Activated CD4-positive, CD25-positive, alpha-beta regulatory T cell (primary cell): ENCODE results near the gene GPR160.
"Not testable (repeated sequence)": the region's sequence is repeated elsewhere in the genome, so short reads cannot be mapped to it uniquely, and the experiment has no call there.

ENCODE experiments used
- DNase-seq, 4 experiments: peaks; one replicate each; lab custom pipeline; 2025; lab: John Stamatoyannopoulos, UW

Gene GPR160

GRCh38 chr3:170111147-170111771 is 73.5 kb downstream of the GPR160 start:
- no peak for DNase-seq

- not testable (repeated sequence) for DNase-seq
These were observed 76.4 kb downstream of the GPR160 start for GRCh38 chr3:170114165-170114564.

- DNase-seq: no peak
These were observed 79.3 kb downstream of the GPR160 start for GRCh38 chr3:170117134-170117533.

GRCh38 chr3:170128259-170128976 is 90.6 kb downstream of the GPR160 start:
- DNase-seq: no peak

DNA sequence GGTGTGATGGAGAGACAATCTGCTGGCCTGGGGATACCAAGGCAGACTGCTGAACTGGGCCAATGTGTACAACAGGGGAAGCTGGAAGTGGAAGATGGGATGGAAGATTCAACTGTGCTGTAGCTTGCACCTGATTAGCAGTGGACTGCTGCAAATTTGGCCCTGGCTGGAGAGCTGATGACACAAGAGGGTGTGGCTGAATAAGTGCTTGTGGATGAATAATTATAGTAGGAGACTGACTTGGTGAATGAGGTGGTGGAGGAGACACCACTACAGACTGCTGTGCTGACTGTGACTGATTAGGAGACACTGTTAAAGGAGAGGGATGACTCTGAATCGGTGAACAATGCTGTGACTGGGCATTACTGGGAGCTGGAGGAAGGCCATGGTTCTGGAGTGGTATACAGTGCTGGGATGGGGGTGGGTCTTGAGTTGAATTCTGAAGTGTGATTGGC is 91.2 kb downstream of the GPR160 start:
- no peak for DNase-seq

DNA sequence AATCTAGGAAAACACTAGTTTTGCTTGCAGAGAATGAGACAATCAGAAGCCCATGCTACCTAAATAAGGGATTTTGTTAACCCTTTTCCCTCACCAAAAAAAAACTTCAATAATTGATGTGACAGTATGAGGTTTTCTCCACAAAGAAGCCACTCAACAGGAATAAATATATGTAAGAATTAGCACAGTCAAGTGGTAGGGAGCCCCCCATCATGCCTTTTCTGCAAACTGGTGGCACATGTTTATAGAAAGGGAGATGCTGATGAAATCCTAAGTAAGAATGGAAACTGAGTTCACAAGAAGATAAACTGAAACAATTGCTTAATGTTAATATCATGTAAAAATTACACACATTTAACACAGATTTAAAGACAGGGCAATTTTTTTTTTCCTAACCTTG is 92.7 kb downstream of the GPR160 start:
- no peak for DNase-seq

- no peak for DNase-seq
These were observed 94.5 kb downstream of the GPR160 start for GRCh38 chr3:170132335-170132734.
